ENCODE measurements around the gene BCAR1.

Gene BCAR1

DNA sequence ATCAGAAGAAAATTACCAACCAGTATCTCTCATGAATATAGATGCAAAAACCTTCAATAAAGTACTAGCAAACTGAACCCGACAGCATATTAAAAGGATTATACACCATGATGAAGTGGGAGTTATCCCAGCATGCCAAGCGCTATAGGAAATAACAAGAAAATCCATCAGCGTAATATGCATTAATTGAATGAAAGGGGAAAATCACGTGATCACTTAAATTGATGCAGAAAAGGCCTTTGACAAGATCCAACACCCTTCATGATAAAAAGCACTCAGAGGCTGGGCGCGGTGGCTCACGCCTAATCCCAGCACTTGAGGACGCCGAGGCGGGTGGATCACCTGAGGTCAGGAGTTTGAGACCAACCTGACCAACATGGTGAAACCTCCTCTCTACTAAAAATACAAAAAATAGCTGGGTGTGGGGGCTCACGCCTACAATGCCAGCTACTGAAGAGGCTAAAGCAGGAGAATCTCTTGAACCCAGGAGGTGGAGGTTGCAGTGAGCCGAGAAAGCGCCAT lies 49.3 kb downstream of the BCAR1 start:
- no peak for DNase-seq

DNA sequence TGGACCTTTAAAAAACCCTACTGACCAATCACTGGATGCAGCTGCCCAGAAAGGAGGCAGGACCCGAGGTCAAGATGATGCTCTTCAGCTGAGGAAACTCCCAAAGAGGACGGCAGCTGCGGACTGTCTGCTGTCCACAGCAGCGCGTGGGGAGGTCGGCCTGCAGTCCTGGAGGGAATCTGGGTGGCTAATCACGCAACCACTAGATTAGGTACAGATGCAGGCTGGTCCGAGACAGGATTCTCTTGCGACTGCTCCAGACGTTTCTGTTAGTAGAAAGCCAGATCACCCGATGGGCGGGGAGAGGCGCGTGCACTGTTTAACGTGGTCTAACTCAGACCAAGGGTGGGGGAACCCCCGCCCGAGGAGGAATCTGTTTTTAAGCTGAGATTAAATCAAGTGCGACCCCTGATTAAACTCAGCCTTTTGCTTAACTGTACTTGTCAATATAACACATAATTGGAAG lies 53.3 kb downstream of the BCAR1 start:
- DNase-seq: no peak

DNA sequence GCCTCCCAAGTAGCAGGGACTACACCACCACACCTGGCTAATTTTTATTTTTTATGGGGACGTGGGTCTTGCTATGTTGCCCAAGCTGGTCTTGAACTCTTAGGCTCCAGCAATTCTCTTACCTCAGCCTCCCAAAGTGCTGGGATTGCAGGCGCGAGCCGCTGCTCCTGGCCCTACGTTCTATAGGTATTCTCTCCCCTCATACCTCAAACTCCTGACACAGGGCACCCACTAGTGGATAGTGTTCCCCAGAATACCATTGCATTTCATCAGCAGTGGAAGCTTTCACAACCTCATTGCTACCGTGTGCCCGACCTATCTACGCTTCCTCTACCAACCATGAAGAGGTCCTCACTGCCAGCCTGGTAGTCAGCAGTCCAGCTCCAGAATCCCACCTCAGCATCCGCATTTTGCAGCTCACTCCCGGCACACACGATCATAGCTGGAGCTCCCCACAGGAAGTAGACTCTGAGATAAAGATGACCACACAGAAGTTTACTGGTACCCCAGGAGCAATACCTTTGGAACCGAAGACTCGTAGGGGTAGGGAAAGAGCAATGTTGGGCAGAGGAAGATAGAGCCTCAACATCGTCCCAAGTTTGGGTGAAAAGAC lies 53.8 kb downstream of the BCAR1 start:
- DNase-seq: no peak

DNA sequence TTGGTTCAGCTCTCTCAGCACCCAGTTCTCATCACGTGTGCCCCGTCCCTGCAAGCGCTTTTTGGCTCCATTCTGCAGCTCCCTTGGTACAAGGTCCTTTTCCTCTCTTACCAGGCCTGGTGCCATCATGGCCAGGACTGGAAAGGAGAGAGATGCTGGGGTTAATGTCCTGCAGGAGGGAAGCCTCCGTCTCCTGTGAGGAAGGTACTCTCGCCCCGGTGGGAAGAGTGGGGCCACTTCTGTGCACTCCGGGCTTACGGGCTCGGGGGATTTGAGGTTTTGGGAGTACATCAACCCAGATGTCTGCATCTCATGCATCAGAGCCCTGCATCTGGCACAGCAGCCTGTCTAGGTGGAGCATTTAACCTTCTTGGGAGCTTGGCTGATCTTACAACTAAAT lies 54.6 kb downstream of the BCAR1 start:
- DNase-seq: no peak

DNA sequence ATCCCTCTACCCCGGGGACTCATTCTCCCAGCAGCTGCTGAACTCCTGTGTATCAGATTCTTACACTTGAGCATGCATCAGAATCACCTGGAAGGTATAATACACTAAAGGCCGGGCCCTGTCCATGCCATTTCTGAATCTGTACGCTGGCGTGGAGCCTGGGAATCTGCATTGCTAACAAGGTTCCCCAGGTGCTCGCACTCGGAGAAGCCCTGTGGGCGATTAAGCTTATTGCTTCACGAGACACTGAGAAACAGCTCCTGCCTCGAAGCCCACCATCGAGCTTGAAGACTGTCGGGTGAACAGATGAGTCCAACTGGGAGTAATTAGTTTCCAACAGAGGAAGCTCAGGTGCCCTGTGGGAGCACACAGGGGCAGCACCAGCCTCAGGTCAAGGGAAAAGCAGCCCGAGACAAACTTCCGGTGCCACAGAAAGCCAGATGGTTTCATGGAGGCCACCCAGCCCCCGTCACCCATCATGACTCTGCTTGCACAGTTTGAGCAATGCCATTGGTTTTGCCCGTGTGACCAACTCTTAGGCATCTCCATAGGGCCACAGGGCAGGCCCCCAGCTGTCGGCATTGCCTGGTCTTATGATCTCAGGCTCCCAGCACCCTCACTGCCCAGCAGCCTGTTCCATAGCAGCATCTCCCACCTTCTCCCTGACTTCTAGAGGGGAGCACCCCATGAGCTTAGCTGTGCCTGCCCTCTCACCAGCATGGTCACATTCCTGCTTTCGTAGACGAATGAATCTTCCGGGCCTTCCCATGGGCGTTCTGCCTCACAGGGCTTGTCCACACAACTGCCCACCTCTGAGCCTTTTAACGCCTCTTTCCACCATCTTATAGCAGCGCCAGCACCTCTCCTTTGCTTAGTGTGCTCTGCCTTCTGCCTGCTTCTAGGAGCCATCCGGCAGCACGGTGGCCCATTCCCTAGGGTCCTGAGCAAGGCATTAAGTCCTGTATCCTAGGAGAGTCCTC lies 55.3 kb downstream of the BCAR1 start:
- DNase-seq: no peak

DNA sequence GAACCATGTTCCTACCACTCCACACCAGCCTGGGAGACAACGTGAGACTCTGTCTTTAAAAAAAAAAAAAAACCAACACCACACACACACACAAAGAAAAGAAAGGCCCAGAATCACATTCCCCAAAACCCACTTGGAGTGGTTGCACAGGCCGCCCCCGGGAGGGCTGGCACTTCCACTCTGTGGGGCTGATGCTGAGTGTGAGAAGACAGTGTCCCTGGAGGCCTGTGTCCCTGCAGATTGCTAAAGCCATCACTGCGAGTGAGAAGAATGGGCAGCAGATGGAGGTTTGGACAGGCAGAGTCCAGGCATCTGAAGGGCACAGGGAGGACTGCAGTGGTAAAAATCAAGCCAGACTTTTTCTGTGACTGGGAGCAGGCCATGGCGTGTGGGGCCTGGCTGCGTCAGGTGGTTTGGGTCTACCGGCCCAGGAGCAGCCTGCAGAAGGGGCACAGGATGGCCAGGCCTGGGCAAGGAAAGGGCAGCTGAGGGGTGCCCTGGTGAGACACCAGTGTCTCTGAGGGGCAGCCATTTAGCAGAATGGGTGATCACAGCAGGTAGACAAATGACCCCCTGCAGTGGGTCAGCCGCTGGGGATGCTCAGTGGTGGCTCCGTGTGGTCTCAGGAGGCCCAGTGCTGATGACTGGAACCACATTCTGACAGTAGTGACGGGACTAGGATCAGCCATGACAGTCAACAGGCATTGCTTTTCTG lies 57.5 kb downstream of the BCAR1 start:
- DNase-seq: no peak

DNA sequence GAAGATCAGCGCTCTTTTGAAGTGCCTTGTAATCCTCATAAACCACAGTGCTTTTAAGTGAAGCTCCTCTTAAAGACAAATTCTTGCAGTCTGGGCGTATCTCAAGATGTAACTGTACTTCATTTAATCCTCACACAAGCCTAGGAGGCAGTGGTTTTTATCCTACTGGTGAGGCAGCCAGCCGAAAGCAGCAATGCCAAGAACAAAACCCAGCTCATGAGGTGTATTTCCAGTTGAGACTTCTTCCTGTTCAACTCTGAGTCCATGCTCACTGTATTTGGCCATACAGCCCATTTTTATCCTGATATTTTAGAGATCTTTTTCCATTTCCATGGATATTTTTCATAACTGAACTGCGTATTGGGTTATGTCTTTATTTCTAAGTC lies 58.2 kb downstream of the BCAR1 start:
- no peak for DNase-seq

DNA sequence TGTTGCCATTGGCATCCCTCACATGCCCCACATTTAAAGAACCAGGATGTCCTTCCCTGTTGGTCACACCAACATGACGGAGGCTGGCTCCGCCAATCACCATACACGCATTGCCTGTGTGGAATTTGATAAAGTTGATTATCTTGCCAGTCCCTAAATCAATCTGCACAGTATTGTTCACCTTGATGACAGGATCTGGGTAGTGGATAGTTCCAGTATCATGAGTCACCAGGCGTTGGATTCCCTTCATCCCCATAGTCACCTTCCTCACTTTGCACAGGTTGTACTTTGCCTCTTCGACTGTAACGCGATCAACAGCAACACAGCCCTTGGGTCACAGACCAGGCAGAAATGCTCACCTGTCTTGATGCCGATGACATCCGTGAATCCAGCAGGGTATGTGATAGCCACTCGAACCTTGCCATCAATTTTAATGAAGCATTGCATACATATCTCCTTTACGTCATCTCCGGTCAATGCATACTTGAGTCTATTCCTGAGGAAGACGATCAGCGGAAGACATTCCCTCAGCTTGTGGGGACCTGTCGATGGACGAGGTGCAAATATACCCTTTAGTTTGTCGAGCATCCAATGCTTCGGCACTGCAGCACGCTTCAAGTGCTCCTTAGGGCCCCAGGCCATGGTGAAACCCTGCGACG lies 58.7 kb downstream of the BCAR1 start:
- DNase-seq: no peak

DNA sequence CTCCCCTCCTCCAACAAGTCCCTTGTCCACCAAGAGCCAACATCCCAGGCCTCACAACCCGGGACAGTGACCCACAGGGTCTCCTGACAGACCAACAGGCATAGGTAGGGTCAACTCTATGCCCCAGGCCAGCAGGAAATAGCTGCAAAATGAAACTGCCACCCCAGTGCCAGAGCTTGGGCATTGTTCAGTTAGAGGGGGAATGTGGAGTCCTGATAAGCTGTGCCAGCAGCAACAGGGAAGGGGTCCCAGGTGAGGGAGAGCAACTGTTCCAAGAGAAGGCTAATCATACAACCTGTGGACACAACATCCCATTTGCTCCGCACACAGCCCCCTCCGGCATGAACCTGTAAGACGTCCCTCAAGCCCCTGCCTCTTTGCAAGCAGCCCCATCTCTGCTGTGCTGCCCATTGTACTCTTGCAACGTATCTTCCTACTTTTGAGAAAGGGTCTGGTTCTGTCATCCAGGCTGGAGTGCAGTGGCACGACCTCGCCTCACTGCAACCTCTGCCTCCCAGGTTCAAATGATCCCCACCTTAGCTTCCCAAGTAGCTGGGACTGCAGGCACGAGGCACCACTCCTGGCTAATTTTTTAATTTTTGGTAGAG lies 61.7 kb downstream of the BCAR1 start:
- no peak for DNase-seq

DNA sequence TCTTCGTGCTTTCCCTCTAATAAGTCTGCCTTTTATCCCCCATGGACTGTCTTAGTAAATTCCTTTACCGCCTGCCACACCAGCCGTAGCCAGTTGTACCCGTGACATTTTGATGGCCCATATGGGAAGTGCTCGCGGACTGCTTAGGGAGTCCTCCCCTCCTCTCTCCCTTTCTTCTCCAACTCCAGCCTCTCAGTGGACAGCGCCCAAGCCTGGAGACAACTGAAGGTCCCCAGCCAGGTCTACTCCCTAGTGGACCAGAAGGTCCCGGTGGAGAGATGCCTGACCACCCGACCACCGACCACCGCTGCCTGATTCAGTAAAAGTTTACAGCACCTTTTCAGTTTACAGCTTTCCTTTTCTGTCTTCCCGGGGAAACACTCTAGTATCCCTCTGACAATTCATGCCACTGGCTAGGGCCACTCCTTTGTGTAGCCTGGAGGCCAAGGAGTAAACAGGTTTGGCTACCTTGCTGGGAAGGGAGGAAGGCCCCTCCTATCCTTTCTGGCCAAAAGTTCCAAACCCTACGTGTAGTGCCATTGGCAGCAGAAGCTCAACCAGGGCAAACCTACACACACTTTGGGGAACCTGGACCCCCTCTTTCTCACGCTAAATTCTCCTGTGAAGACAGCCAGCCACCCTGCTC lies 62.5 kb downstream of the BCAR1 start:
- no peak for DNase-seq

DNA sequence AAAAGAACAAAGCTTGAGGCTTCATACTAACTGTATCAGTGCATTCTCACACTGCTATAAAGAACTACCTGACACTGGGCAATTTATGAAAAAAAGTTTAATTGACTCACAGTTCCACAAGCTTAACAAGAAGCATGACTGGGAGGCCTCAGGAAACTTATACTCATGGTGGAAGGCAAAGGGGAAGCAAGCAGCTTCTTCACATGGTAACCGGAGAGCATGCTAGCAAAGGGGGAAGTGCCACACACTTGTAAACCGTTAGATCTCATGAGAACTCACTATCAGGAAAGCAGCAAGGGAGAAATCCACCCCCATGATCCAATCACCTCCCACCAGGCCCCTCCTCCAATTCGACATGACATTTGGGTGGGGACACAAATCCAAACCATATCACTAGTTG lies 69.8 kb downstream of the BCAR1 start:
- no peak for DNase-seq

DNA sequence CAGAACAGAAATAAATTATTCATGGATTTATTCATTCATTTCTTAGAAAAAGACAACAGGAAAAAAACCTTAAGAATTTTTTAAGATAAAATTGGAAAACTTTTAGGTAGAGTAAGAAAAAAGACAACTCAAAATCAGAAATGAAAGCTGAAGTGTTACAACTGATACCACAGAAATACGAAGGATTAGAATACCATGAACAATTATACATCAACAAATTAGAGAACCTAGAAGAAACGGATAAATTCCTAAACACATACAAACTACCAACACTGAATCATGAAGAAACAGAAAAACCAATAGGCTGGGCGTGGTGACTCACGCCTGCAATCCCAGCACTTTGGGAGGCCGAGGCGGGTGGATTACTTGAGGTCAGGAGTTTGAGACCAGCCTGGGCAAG lies 72.2 kb downstream of the BCAR1 start:
- no peak for DNase-seq
